HepG2 (cell line): ENCODE data around the gene USF1. TPM values are rescaled to one million over a fixed set of nuclear protein-coding genes. Genes with fewer than 3 reads are reported as not detected.

ENCODE experiments used
- GLI4 ChIP-seq: sonication (generic); formaldehyde crosslinking; IDR thresholded peaks from 2 replicates; pipeline ENCODE4 v1.5.1; 2020; ENCODE audit warnings: missing genetic modification reagents, mild to moderate bottlenecking, moderate library complexity, borderline replicate concordance
- HNRNPK ChIP-seq: fragments of 200-400 bp; formaldehyde crosslinking; IDR thresholded peaks from 2 replicates; pipeline ENCODE4 v1.6.1; 2018; ENCODE audit warnings: low read length, low read depth, moderate library complexity, mild to moderate bottlenecking; ENCODE audit not compliant: poor library complexity, severe bottlenecking
- IKZF4 ChIP-seq: sonication (generic); formaldehyde crosslinking; IDR thresholded peaks from 2 replicates; pipeline ENCODE4 v1.5.1; 2020; ENCODE audit warnings: borderline replicate concordance, mild to moderate bottlenecking, low read depth, missing genetic modification reagents; ENCODE audit errors: not compliant biosample characterization
- KDM5A ChIP-seq: fragments of 200-600 bp; sonication (generic); IDR thresholded peaks from 2 replicates; pipeline ENCODE4 v1.7.0; 2018; ENCODE audit warnings: antibody characterized with exemption, mild to moderate bottlenecking, low read length, borderline replicate concordance
- RCOR2 ChIP-seq: IDR thresholded peaks from 2 replicates; pipeline ENCODE4 v1.6.1; 2016; ENCODE audit warnings: missing biosample characterization, missing genetic modification reagents
- SUZ12 ChIP-seq: fragments of 150-350 bp; IDR thresholded peaks from 2 replicates; pipeline ENCODE4 v1.6.1; 2014; ENCODE audit warnings: low read depth, low read length
- TERF1 ChIP-seq: sonication (generic); formaldehyde crosslinking; IDR thresholded peaks from 2 replicates; pipeline ENCODE4 v1.8.0; 2022; ENCODE audit warnings: mild to moderate bottlenecking, missing genetic modification reagents, moderate library complexity
- TP53 ChIP-seq: sonication (generic); formaldehyde crosslinking; conservative IDR thresholded peaks from 2 replicates; pipeline ENCODE4 v1.4.0; 2020; ENCODE audit warnings: missing genetic modification reagents
- TRIM24 ChIP-seq: sonication (generic); formaldehyde crosslinking; IDR thresholded peaks from 2 replicates; pipeline ENCODE4 v1.8.0; 2022; ENCODE audit warnings: mild to moderate bottlenecking, missing genetic modification reagents
- UBTF ChIP-seq: sonication (generic); formaldehyde crosslinking; IDR thresholded peaks from 2 replicates; pipeline ENCODE4 v1.4.0; 2020; ENCODE audit warnings: mild to moderate bottlenecking, missing genetic modification reagents
- ZBTB33 ChIP-seq: sonication (generic); formaldehyde crosslinking; IDR thresholded peaks from 2 replicates; pipeline ENCODE4 v1.4.0; 2020; ENCODE audit warnings: missing genetic modification reagents
- ZBTB46 ChIP-seq: sonication (generic); formaldehyde crosslinking; IDR thresholded peaks from 2 replicates; pipeline ENCODE4 v1.4.0; 2020; ENCODE audit warnings: mild to moderate bottlenecking, missing genetic modification reagents, borderline replicate concordance
- ZNF382 ChIP-seq: sonication (generic); formaldehyde crosslinking; IDR thresholded peaks from 2 replicates; pipeline ENCODE4 v1.5.0; 2020; ENCODE audit warnings: missing genetic modification reagents, mild to moderate bottlenecking, borderline replicate concordance
- ZNF580 ChIP-seq: IDR thresholded peaks from 2 replicates; pipeline ENCODE4 v1.6.1; 2016; ENCODE audit warnings: low read depth, borderline replicate concordance
- ZNF720 ChIP-seq: sonication (generic); formaldehyde crosslinking; IDR thresholded peaks from 2 replicates; pipeline ENCODE4 v1.4.0; 2020; ENCODE audit warnings: missing genetic modification reagents
- ZSCAN21 ChIP-seq: sonication (generic); formaldehyde crosslinking; IDR thresholded peaks from 2 replicates; pipeline ENCODE4 v1.8.0; 2022; ENCODE audit warnings: mild to moderate bottlenecking, missing genetic modification reagents, moderate library complexity, borderline replicate concordance
- polyA plus RNA-seq, 8 experiments: library from polyadenylated mRNA; depleted of rRNA in 3 of 8; stranded (reverse) in 7 of 8; unstranded in 1 of 8; fragments of >200 nt; fragmentation: Illumina TruSeq in 4 of 8; extraction: Trizol in 4 of 8; gene quantifications; 2 replicates each; pipeline versions ENCODE4 v1.2.1 to v1.2.3, GENCODE V29; 2011 to 2016; ENCODE audit warnings: low read depth in 4 of 8, missing spikeins in 1 of 8, mixed read lengths in 1 of 8; ENCODE audit not compliant: insufficient read depth in 1 of 8
- total RNA-seq, 5 experiments: library from RNA; depleted of rRNA; stranded (reverse); fragments of >200 nt; fragmentation: Illumina TruSeq; extraction: Trizol; gene quantifications; 2 replicates each; pipeline ENCODE4 v1.2.3, GENCODE V29; 2016; ENCODE audit warnings: low read depth in 1 of 5

Gene USF1
- total and polyA plus RNA-seq, 2 of the 13 experiments (the other 11 are each of a cell fraction or from before 2014, with no cell fraction given) = 26.9 to 39.4 TPM

- TF ChIP-seq TERF1 (no peak), RCOR2 (CRISPR knock-in tag) (no peak), SUZ12 (no peak), ZNF720 (CRISPR knock-in tag) (no peak), ZBTB33 (CRISPR knock-in tag) (no peak), KDM5A (no peak), TRIM24 (CRISPR knock-in tag) (no peak), GLI4 (CRISPR knock-in tag) (no peak), UBTF (CRISPR knock-in tag) (peak; percentile 70), ZSCAN21 (CRISPR knock-in tag) (peak; percentile 63; the same call in 1 of the 2 replicates), ZNF382 (no peak), HNRNPK (no peak), TP53 (CRISPR knock-in tag) (0 out of 2 replicates have a peak, but pooled peaks have one; percentile 43), ZNF580 (CRISPR knock-in tag) (no peak), ZBTB46 (CRISPR knock-in tag) (no peak), IKZF4 (CRISPR knock-in tag) (no peak)
These were observed 25.1 kb downstream of the USF1 start, which contains the start of gene F11R (continued) for GRCh38 chr1:161020509-161021164.
